NCI-H774 (cell line): Measurements from ENCODE around the gene SLC38A8.
A peak's percentile ranks its signal among the peaks of the same experiment; 100 is the strongest.

ENCODE experiments used
- DNase-seq: peaks from one replicate; lab custom pipeline; 2025; lab: John Stamatoyannopoulos, UW

SLC38A8 gene

DNA sequence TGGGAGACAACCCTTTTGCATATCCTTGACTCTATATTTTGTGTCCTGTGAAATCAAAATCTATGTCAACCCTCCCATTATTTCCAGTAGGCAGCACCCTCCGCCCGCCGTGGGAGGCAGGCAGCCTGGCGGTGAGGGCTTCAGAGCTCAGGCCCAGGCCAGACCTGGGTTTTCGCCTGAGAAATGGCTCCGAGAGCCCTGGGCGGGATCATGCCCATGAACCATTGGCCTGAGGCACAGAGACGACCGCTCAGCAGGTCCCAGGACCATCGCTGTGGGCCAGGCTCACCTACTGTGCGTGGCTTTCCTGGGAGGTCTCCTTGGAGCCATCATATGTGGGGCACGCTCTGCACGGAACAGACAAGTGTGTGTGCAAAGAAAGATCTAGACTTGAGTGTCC lies 6.3 kb upstream of the SLC38A8 start:
- no peak for DNase-seq

DNA sequence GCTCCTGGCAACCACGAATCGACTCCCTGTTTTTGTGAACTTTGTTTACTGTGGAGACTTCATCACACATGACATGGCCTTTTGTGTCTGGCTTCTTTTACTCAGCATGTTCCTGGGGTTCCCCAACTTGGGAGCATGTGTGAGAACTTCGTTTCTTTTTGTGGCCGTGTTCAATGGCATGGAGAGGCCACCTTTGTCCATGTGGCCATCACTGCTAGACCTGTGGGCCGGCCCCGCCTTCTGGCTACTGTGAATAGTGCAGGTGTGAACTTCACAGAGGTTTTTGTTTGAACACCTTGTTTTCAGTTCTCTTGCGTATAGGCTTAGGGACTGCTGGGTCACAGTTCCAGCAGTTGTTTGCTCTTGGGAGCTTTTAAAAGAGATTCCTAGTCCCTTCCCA lies 5.7 kb upstream of the SLC38A8 start:
- DNase-seq, result peak; percentile 20

- no peak for DNase-seq
Observed at GRCh38 chr16:84047626-84048025, 5.0 kb upstream of the SLC38A8 start.

DNA sequence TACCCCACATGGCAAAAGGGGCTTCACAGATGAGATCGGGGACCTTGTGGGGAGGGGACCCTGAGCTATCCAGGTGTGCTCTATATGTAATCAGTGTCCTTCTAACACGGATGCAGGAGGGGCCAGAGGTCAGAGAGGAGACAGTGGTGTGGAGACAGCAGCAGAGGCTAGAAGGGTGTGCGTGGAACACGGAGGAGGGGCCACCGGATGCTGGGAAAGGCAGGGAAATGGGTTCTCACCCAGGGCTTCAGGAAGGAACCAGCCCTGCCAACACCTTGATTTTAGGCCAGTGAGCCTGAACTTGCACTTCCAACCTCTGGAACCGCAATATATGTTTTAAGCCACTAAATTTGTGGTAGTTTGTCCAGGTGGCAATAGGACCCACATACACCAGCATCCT lies 4.6 kb upstream of the SLC38A8 start:
- no peak for DNase-seq

DNA sequence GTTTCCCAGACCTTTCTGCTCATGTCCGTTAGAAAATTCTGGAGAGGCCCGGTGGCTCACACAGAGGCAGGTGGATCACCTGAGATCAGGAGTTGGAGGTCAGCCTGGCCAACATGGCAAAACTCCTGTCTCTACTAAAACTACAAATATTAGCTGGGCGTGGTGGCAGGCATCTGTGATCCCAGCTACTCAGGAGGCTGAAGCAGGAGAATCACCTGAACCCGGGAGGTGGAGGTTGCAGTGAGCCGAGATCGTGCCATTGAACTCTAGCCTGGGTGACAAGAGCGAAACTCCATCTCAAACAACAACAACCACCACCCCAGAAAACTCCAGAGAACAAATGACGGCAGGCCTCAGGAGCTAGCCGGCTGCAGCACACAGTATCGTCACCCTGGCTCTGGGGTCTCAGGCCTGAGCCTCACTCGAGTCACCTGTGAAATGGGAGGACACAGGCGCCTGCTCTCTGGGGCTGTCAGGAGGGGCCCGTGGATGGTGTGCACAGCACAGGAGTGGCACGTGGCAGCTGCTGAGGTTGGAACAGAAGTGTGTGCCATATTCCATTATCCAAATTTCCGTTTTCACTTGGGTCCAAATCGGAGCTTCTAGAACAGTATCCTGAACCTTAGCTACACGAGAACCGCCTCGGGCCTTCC lies 3.3 kb upstream of the SLC38A8 start:
- no peak for DNase-seq

DNA sequence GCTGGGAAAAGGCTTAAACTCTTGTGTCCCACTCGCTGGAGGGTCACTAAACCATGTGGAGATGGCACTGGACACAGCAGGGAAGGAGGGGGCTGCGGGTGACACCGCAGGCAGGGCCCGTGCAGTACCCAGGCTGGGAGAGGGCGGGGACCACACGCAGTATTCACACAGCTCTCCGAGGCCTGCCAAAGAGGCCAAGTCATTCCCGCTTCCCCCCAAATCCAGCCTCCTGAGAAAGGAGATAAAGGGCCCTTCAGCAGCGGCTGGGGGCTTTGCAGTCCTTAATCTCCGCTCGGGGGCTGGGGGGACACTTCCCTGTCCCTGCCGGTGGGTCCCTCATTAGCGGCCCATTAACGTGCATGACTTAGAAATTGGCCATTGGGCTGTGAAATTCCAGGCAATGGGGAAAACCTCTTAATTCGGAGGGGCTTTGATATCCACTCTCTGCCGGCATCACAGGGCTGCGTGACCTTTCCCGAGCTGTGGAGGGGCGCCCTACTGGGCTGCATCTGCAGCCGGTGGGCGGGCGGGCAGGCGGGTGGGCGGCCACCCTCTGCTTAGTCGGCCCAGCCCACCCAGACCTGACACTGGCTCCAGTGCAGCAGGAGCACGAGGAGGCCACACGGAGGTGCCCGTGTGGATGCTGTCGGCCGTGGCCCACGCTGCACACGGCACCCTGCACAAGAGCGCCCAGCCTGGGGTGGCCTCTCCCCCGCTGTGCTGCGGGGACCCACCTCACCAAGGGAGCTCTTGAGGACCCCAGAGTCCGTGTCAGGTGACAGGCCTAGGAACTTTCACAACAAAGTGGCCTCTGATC lies 2.6 kb upstream of the SLC38A8 start:
- DNase-seq, result no peak

GRCh38 chr16:84044118-84044488 lies 1.5 kb upstream of the SLC38A8 start:
- DNase-seq, result no peak

DNA sequence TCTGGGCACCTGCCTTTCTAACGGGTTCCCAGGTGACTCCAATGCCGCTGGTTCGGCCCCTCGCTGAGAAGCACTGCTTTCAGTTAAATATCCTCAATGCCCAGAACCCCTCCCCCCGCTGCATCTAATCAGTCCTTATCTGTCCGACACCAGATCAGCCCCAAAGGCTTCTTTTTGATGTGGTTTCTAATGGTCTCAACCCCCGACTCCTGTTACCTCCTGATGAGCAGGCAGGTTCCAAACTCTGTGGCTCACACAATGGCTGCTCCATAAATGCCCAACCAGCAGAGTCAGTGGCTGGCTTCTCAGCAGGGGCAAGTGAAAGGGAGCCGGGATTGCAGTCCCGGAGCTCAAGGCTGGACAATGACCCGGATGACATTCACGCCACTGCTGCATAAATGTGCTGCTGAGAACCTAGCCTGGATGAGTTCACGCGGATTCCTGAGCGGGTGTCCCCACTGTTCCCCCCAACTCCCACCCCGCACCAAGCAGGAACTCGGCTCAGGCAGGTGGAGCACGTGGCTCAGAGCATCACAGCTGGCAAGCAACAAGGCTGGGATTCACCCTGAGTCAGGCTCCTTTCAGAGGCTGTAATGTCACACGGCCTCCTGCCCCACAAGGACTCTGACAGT lies 1.0 kb upstream of the SLC38A8 start:
- DNase-seq, result no peak

GRCh38 chr16:84042879-84043485 lies 387 bp upstream of the SLC38A8 start:
- DNase-seq, result peak; percentile 11

DNA sequence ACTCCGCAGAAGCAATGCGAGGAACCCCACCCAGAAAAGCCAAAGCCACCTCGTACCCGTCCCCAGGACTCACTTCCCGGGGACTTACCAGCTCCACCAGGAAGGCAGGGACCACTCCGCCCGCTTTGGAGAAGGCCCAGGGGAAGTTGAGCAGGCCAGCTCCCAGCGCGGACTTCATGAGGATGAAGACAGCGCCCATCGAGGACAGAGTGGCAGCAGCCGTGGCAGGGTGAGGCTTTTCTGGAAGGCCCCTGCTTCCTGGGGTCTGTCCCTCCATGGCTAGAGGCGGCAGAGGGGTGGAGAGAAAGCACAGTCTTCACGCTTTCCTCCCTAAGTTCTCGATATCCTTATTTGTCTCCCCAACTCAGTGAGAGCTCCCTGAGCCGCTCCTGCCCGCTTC lies 714 bp downstream of the SLC38A8 start:
- no peak for DNase-seq

GRCh38 chr16:84040823-84041820 lies 1.5 kb downstream of the SLC38A8 start:
- no peak for DNase-seq

GRCh38 chr16:84040226-84040822 lies 2.3 kb downstream of the SLC38A8 start:
- no peak for DNase-seq

GRCh38 chr16:84039696-84040095 lies 2.9 kb downstream of the SLC38A8 start:
- DNase-seq, result no peak

DNA sequence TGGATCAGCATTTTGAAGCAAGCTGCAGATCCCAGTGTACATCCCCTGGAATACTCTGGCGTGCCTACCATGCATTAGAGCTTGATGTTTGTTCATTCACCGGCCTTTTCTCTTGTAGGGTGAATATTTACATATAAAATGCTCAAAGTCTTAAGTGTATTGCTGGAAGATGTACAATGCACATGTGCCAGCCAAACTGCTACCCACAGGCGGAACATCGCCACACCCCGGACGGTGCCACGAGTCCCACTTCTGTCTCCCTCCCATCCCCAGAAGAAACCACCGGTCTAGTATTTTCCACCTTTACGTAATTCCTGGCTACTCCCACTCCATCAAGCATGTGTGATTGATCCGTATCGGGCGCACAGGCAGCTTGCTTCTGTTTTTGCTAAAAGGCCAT lies 4.1 kb downstream of the SLC38A8 start:
- DNase-seq, result no peak

DNA sequence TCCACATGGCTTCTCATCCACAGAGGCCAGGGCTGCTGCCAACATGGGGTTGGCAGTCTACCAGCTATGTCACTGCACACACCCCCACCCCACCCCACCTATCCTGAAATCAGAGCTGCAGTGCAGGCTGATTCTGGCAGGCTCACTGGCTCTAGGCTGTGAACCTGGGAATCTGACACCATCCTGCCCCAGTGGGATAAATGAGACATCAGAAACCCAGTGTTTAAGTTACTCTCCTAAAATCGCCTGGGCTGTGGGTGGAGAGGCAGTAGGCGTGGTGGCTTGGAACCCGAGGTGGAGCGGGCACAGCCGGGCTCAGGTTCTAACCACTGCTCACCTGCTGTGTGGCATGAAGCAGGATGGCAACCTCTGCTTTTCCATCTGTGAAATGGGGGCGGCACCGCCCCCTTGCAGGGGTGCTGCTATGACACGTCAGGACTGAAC lies 5.6 kb downstream of the SLC38A8 start:
- DNase-seq, result no peak

GRCh38 chr16:84036131-84036530 lies 6.5 kb downstream of the SLC38A8 start:
- DNase-seq, result no peak

GRCh38 chr16:84034516-84034915 lies 8.1 kb downstream of the SLC38A8 start:
- DNase-seq, result no peak

- no peak for DNase-seq
Observed at GRCh38 chr16:84033251-84034195, 9.1 kb downstream of the SLC38A8 start.

GRCh38 chr16:84032458-84033178 lies 10.0 kb downstream of the SLC38A8 start:
- DNase-seq, result no peak
